Epithelial cell of proximal tubule (primary cell): ENCODE results near the gene FYN. TPM values are rescaled to one million over a fixed set of nuclear protein-coding genes. Genes with fewer than 3 reads are reported as not detected.

Source experiments
- DNase-seq: peaks from one replicate; pipeline ENCODE4 v3.0.0-alpha.2; 2011; ENCODE audit warnings: low read depth
- H3K4me3 ChIP-seq: 2 replicates; pipeline ENCODE4 v1.5.1; 2011; ENCODE audit warnings: low read depth, mild to moderate bottlenecking, low read length
- CTCF ChIP-seq: conservative IDR thresholded peaks from 2 replicates; pipeline ENCODE4 v1.5.1; 2012; ENCODE audit warnings: low read depth, mild to moderate bottlenecking, low read length
- total RNA-seq: library from RNA; depleted of rRNA; stranded (reverse); fragments of >200 nt; gene quantifications from 2 replicates; pipeline ENCODE4 v1.2.3, GENCODE V29; 2015

FYN gene
- total RNA-seq, 1 donor from 2014 or later, result 55.4 TPM

- no peak for TF ChIP-seq CTCF
- H3K4me3 ChIP-seq, result no peak overlapping the region
- no peak for DNase-seq
Measured at GRCh38 chr6:111871207-111871606, 2.0 kb downstream of the FYN start.

- H3K4me3 ChIP-seq, result no peak overlapping the region
Measured at GRCh38 chr6:111870742-111871064, 2.5 kb downstream of the FYN start.

GRCh38 chr6:111870051-111870741 lies 3.1 kb downstream of the FYN start:
- no peak overlapping the region for H3K4me3 ChIP-seq
- TF ChIP-seq CTCF, result no peak
- DNase-seq, result no peak

More at GRCh38 chr6:111870742-111871064, 2.5 kb downstream of the FYN start:
- no peak for TF ChIP-seq CTCF
- no peak for DNase-seq

GRCh38 chr6:111866857-111867256 lies 6.4 kb downstream of the FYN start:
- H3K4me3 ChIP-seq, result no peak overlapping the region
- no peak for DNase-seq
- TF ChIP-seq CTCF, result no peak

GRCh38 chr6:111865909-111866546 lies 7.2 kb downstream of the FYN start:
- no peak for DNase-seq
- no peak overlapping the region for H3K4me3 ChIP-seq
- TF ChIP-seq CTCF, result no peak

GRCh38 chr6:111865049-111865585 lies 8.1 kb downstream of the FYN start:
- no peak for DNase-seq
- TF ChIP-seq CTCF, result no peak
- no peak overlapping the region for H3K4me3 ChIP-seq
